ENCODE measurements around the gene COX5A. TPM values are rescaled to one million over a fixed set of nuclear protein-coding genes. Genes with fewer than 3 reads are reported as not detected.

The COX5A gene
- total RNA-seq, 5 donors from 2014 or later (not counting 1 experiment from before 2014, with no cell fraction given): 58.5 to 83.1 (median 76.7) TPM

DNA sequence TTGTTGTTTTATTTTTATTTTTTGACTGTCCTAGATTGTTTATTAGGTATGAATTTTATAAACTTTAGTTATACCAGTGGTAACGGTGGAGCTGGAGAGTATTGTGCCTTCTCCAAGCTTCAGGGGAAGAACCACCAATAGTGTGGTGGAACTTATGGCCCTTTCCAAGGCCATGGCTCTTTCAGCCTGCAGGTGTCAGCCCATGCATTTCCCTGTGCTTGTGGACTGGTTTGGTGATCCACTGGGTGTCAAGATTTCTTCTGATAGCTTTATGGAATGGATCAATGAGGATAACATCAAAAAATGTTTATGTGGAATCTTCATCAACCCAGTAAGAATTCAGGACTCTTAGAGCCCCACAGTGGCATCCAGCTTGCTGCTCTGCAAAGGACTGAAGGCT is 38.3 kb upstream of the COX5A start:
- H3K27me3 Mint-ChIP-seq: peaks cover 13 to 16% of the 10 kb centered on the region in 2 donors
- DNase-seq (no peak), ATAC-seq (replicated peaks in 1 of 4) (no peak)
- H3K36me3 Mint-ChIP-seq: no peaks in the 10 kb centered on the region
- H3K4me1 Mint-ChIP-seq: peaks cover 0 to 9% (median 3%) of the 10 kb centered on the region in 3 donors
- H3K27ac ChIP-seq (ENCODE audit: low read length): no peak overlapping the region
- no peak overlapping the region for H3K27ac Mint-ChIP-seq
- POLR2A ChIA-PET: no interaction called here
- no peaks in the 10 kb centered on the region for H3K9me3 Mint-ChIP-seq
- CTCF ChIA-PET: interaction anchor here in 1 of 2 donors (0.7 kb wide), 1 partner anchor 20 kb away, joined by 3 read pairs; no protein-coding TSS in a partner anchor
- no peaks in the 10 kb centered on the region for H3K4me1 ChIP-seq (ENCODE audit: control insufficient read depth in 1 of 2, extremely low read depth in 1 of 2, insufficient read depth in 2 of 2, low read length in 2 of 2)
- H3K9me3 ChIP-seq: no peaks in the 10 kb centered on the region
- WGBS (ENCODE audit: insufficient coverage): 80% methylated on average over 1 of the region's 1 CpG
- H3K4me3 Mint-ChIP-seq: no peak overlapping the region
- no peaks in the 10 kb centered on the region for H3K36me3 ChIP-seq (ENCODE audit: control insufficient read depth in 2 of 2, extremely low read depth in 1 of 2, insufficient read depth in 1 of 2, low read length in 1 of 2)
- no peak overlapping the region for H3K4me3 ChIP-seq (ENCODE audit: control insufficient read depth in 1 of 2, extremely low read depth in 1 of 2, low read length in 1 of 2)
- H3K27me3 ChIP-seq (replicated peaks in 1 of 2; ENCODE audit: control insufficient read depth in 2 of 2, extremely low read depth in 1 of 2, insufficient read depth in 2 of 2, low read length in 1 of 2): peaks cover 0 to 32% of the 10 kb centered on the region in 2 experiments

DNA sequence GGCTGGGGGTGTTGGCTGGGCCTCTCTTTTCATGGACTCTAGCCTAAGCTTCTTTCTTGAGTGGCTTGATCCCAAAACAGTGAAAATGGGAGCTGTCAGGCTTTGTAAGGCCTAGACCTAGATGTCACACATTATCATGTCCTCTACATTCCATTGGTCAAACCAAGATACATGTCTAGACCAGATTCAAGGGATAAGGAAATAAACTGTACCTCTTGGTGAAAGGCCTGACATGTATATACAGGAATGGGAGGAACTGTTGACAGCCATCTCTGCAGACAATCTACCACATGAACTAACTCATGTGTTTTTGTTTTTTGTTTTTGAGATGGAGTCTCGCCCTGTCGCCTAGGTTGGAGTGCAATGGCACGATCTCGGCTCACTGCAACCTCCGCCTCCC is 29.8 kb upstream of the COX5A start:
- H3K4me3 ChIP-seq (ENCODE audit: control insufficient read depth in 1 of 2, extremely low read depth in 1 of 2, low read length in 1 of 2): no peak overlapping the region
- ChIA-PET POLR2A (interaction anchor here in 1 of 2 donors (0.6 kb wide), 1 partner anchor 602 kb away, joined by 4 read pairs; no protein-coding TSS in a partner anchor), CTCF (interaction anchor here (0.6 to 0.7 kb wide), 2 partner anchors 66 to 874 kb away, joined by 4 read pairs; no protein-coding TSS in a partner anchor)
- H3K36me3 ChIP-seq (ENCODE audit: control insufficient read depth in 2 of 2, extremely low read depth in 1 of 2, insufficient read depth in 1 of 2, low read length in 1 of 2): no peaks in the 10 kb centered on the region
- H3K9me3 Mint-ChIP-seq: no peaks in the 10 kb centered on the region
- DNase-seq (no peak), ATAC-seq (replicated peaks in 1 of 4) (no peak)
- H3K27ac ChIP-seq (ENCODE audit: low read length): no peak overlapping the region
- peaks cover under 1 to 2% of the 10 kb centered on the region in 2 donors for H3K27me3 Mint-ChIP-seq
- no peak overlapping the region for H3K4me3 Mint-ChIP-seq
- H3K27me3 ChIP-seq (replicated peaks in 1 of 2; ENCODE audit: control insufficient read depth in 2 of 2, extremely low read depth in 1 of 2, insufficient read depth in 2 of 2, low read length in 1 of 2): peaks cover 0 to 6% of the 10 kb centered on the region in 2 experiments
- no peak overlapping the region for H3K27ac Mint-ChIP-seq
- no peaks in the 10 kb centered on the region for H3K4me1 ChIP-seq (ENCODE audit: control insufficient read depth in 1 of 2, extremely low read depth in 1 of 2, insufficient read depth in 2 of 2, low read length in 2 of 2)
- H3K4me1 Mint-ChIP-seq: no peaks in the 10 kb centered on the region
- H3K9me3 ChIP-seq: no peaks in the 10 kb centered on the region
- no CpG with 5 or more reads among the region's 5 CpGs for WGBS (ENCODE audit: insufficient coverage)
- no peaks in the 10 kb centered on the region for H3K36me3 Mint-ChIP-seq

DNA sequence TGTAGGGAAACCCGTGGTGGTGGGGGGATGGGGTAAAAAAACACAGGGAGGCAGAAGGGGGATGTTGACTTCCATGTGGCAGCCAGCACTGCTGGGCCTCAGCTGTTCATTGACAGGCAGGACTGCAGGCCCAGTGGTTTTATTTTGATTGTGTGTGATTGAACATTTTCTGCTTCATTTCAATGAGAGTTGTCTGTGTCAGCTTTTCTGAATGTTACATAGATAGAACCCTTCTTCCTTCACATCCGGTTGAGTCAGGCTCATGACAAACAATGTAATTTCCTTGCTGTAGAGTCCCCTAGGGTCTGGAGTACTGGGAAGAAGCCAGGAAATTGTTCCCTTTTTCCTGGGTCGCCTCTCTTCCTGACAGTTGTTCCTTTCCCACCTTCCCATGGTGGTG is 26.9 kb upstream of the COX5A start:
- Mint-ChIP-seq H3K4me3 (no peak overlapping the region), H3K4me1 (peaks cover 0 to under 1% (median 0%) of the 10 kb centered on the region in 3 donors), H3K27ac (no peak overlapping the region), H3K36me3 (no peaks in the 10 kb centered on the region), H3K9me3 (no peaks in the 10 kb centered on the region), H3K27me3 (peaks cover 0 to 4% of the 10 kb centered on the region in 2 donors)
- no peak overlapping the region for H3K4me3 ChIP-seq (ENCODE audit: control insufficient read depth in 1 of 2, extremely low read depth in 1 of 2, low read length in 1 of 2)
- peaks cover 0 to 9% of the 10 kb centered on the region in 2 experiments for H3K27me3 ChIP-seq (replicated peaks in 1 of 2; ENCODE audit: control insufficient read depth in 2 of 2, extremely low read depth in 1 of 2, insufficient read depth in 2 of 2, low read length in 1 of 2)
- no peaks in the 10 kb centered on the region for H3K4me1 ChIP-seq (ENCODE audit: control insufficient read depth in 1 of 2, extremely low read depth in 1 of 2, insufficient read depth in 2 of 2, low read length in 2 of 2)
- H3K9me3 ChIP-seq: no peaks in the 10 kb centered on the region
- WGBS (ENCODE audit: insufficient coverage): no CpG with 5 or more reads among the region's 3 CpGs
- POLR2A ChIA-PET: no interaction called here
- no peak for DNase-seq
- CTCF ChIA-PET: no interaction called here
- no peaks in the 10 kb centered on the region for H3K36me3 ChIP-seq (ENCODE audit: control insufficient read depth in 2 of 2, extremely low read depth in 1 of 2, insufficient read depth in 1 of 2, low read length in 1 of 2)
- ATAC-seq (replicated peaks in 1 of 4): no peak
- H3K27ac ChIP-seq (ENCODE audit: low read length): no peak overlapping the region

DNA sequence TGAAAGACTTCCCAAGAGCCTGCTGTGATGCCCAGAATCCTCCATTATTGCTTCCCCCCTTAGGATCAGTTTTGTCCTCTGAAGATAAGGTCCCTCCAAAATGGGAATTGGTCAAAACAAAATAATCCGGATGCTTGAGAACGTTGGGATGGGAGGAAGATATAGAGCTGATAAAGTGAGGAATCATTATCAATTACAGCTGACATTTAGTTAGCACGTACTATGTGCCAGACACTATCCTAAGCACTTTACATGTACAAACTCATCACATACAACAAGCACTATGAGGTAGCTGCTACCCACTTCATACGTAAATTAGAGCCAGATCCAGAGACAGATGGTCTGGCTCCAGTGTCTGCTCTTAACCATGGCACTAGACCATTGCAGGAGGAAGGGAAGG is 25.3 kb upstream of the COX5A start:
- POLR2A ChIA-PET: no interaction called here
- no peak for ATAC-seq (replicated peaks in 1 of 4)
- H3K9me3 Mint-ChIP-seq: no peaks in the 10 kb centered on the region

DNA sequence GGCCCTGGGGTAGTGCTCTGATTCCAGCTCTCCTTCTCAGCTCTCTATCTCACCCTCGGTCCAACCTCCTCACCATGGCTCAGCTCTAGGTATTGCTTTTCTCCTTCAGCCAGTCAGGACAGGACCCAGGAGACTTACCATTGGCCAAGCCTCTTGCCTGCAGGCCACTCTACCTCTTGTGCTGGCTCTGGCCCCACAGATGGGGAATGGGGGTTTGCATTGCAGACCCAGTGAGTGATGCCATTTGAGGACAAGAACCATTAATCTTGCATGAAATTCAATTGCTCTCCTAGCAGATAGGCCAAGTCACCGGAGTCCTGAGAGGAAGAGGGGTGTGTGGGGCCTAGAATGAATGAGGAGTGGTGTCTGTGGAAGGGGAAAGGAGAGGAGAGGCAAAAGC is 24.8 kb upstream of the COX5A start:
- ChIA-PET POLR2A (no interaction called here), CTCF (no interaction called here)
- Mint-ChIP-seq H3K4me3 (no peak overlapping the region), H3K36me3 (no peaks in the 10 kb centered on the region), H3K4me1 (peaks cover 17 to 21% (median 19%) of the 10 kb centered on the region in 3 donors), H3K9me3 (no peaks in the 10 kb centered on the region), H3K27ac (no peak overlapping the region), H3K27me3 (peaks cover 12 to 22% of the 10 kb centered on the region in 2 donors)
- no peaks in the 10 kb centered on the region for H3K36me3 ChIP-seq (ENCODE audit: control insufficient read depth in 2 of 2, extremely low read depth in 1 of 2, insufficient read depth in 1 of 2, low read length in 1 of 2)
- ATAC-seq (replicated peaks in 1 of 4): no peak
- peaks cover 0 to 17% of the 10 kb centered on the region in 2 experiments for H3K4me1 ChIP-seq (ENCODE audit: control insufficient read depth in 1 of 2, extremely low read depth in 1 of 2, insufficient read depth in 2 of 2, low read length in 2 of 2)
- H3K9me3 ChIP-seq: no peaks in the 10 kb centered on the region
- H3K27ac ChIP-seq (ENCODE audit: low read length): no peak overlapping the region
- 0% methylated on average over 1 of the region's 2 CpGs for WGBS (ENCODE audit: insufficient coverage)
- DNase-seq: no peak
- H3K27me3 ChIP-seq (replicated peaks in 1 of 2; ENCODE audit: control insufficient read depth in 2 of 2, extremely low read depth in 1 of 2, insufficient read depth in 2 of 2, low read length in 1 of 2): peaks cover 0 to 29% of the 10 kb centered on the region in 2 experiments
- H3K4me3 ChIP-seq (ENCODE audit: control insufficient read depth in 1 of 2, extremely low read depth in 1 of 2, low read length in 1 of 2): no peak overlapping the region

More for the DNA sequence above, 25.3 kb upstream of the COX5A start:
- Histone ChIP-seq H3K9me3 (no peaks in the 10 kb centered on the region), H3K4me1 (ENCODE audit: control insufficient read depth in 1 of 2, extremely low read depth in 1 of 2, insufficient read depth in 2 of 2, low read length in 2 of 2) (peaks cover 0 to 12% of the 10 kb centered on the region in 2 experiments), H3K36me3 (ENCODE audit: control insufficient read depth in 2 of 2, extremely low read depth in 1 of 2, insufficient read depth in 1 of 2, low read length in 1 of 2) (no peaks in the 10 kb centered on the region), H3K4me3 (ENCODE audit: control insufficient read depth in 1 of 2, extremely low read depth in 1 of 2, low read length in 1 of 2) (no peak overlapping the region), H3K27ac (ENCODE audit: low read length) (no peak overlapping the region), H3K27me3 (replicated peaks in 1 of 2; ENCODE audit: control insufficient read depth in 2 of 2, extremely low read depth in 1 of 2, insufficient read depth in 2 of 2, low read length in 1 of 2) (peaks cover 0 to 23% of the 10 kb centered on the region in 2 experiments)
- CTCF ChIA-PET: no interaction called here
- H3K4me3 Mint-ChIP-seq: no peak overlapping the region
- no peak for DNase-seq
- H3K27ac Mint-ChIP-seq: no peak overlapping the region
- H3K4me1 Mint-ChIP-seq: peaks cover 13 to 16% (median 14%) of the 10 kb centered on the region in 3 donors
- H3K36me3 Mint-ChIP-seq: no peaks in the 10 kb centered on the region
- peaks cover 12 to 18% of the 10 kb centered on the region in 2 donors for H3K27me3 Mint-ChIP-seq
- no CpG with 5 or more reads among the region's 4 CpGs for WGBS (ENCODE audit: insufficient coverage)

DNA sequence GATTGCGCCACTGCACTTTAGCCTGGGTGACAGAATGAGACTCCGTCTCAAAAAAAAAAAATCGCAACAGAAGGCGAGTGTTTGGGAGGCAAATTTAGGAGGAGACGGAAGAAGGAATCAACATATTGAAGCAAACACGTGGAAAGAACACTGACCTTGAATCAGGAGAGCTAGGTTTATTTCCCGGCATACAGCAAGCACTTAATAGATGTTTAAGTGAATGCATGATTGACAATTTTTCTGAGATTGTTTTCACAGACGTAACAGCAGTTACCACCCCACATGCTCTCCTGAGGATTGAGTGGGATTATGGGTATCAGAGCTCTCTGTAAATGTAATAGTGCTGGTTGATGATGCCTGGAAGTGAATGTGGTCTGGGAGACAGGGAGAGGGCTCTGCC is 24.3 kb upstream of the COX5A start:
- no peak overlapping the region for H3K27ac ChIP-seq (ENCODE audit: low read length)
- no peak overlapping the region for H3K4me3 ChIP-seq (ENCODE audit: control insufficient read depth in 1 of 2, extremely low read depth in 1 of 2, low read length in 1 of 2)
- peaks cover 0 to 33% of the 10 kb centered on the region in 2 experiments for H3K27me3 ChIP-seq (replicated peaks in 1 of 2; ENCODE audit: control insufficient read depth in 2 of 2, extremely low read depth in 1 of 2, insufficient read depth in 2 of 2, low read length in 1 of 2)
- H3K27ac Mint-ChIP-seq: no peak overlapping the region
- DNase-seq (no peak), ATAC-seq (replicated peaks in 1 of 4) (no peak)
- H3K9me3 ChIP-seq: no peaks in the 10 kb centered on the region
- POLR2A ChIA-PET: no interaction called here
- H3K36me3 ChIP-seq (ENCODE audit: control insufficient read depth in 2 of 2, extremely low read depth in 1 of 2, insufficient read depth in 1 of 2, low read length in 1 of 2): no peaks in the 10 kb centered on the region
- H3K9me3 Mint-ChIP-seq: no peaks in the 10 kb centered on the region
- WGBS (ENCODE audit: insufficient coverage): 93% methylated on average over 6 of the region's 8 CpGs
- peaks cover 0 to 22% of the 10 kb centered on the region in 2 experiments for H3K4me1 ChIP-seq (ENCODE audit: control insufficient read depth in 1 of 2, extremely low read depth in 1 of 2, insufficient read depth in 2 of 2, low read length in 2 of 2)
- H3K27me3 Mint-ChIP-seq: peaks cover 12 to 27% of the 10 kb centered on the region in 2 donors
- CTCF ChIA-PET: interaction anchor here in 1 of 2 donors (0.7 kb wide), 1 partner anchor 164 kb away, joined by 4 read pairs; no protein-coding TSS in a partner anchor
- H3K4me1 Mint-ChIP-seq: peaks cover 19 to 26% (median 23%) of the 10 kb centered on the region in 3 donors
- no peaks in the 10 kb centered on the region for H3K36me3 Mint-ChIP-seq
- H3K4me3 Mint-ChIP-seq: no peak overlapping the region
